GM12878 (cell line): ENCODE measurements around the gene CFLAR. TPM values are rescaled to one million over a fixed set of nuclear protein-coding genes. Genes with fewer than 3 reads are reported as not detected.

ENCODE experiments used
- ATAC-seq: fragments of 200-7000 bp; cut with Tn5 transposase; 3 replicates; pipeline ENCODE4 v1.9.1; 2020; ENCODE audit warnings: mild to moderate bottlenecking, moderate library complexity
- BruUV-seq: library from RNA; stranded (reverse); fragments of 400-500 nt; replicated peaks from 2 replicates; lab custom pipeline; 2021; lab: Mats Ljungman, UMichigan
- CTCF ChIA-PET: fragments of 300-600 bp; sonication (Branson Sonifier 250); formaldehyde crosslinking; extraction: SDS; loops from one replicate; lab custom pipeline; 2021; ENCODE audit warnings: inconsistent platforms; lab: Yijun Ruan, JAX
- POLR2A ChIA-PET: fragments of 350-600 bp; formaldehyde crosslinking; extraction: SDS; loops from one replicate; lab custom pipeline; 2021; ENCODE audit warnings: inconsistent platforms; lab: Charles Lee
- RAD21 ChIA-PET: fragments of 300-600 bp; sonication (Branson Sonifier 250); formaldehyde crosslinking; loops from one replicate; lab custom pipeline; 2023; ENCODE audit warnings: antibody characterized with exemption; ENCODE audit not compliant: unreplicated experiment; lab: Charles Lee
- SMC1A ChIA-PET: fragments of 300-600 bp; sonication (Branson Sonifier 250); formaldehyde crosslinking; loops from one replicate; lab custom pipeline; 2023; ENCODE audit not compliant: unreplicated experiment, uncharacterized antibody; lab: Charles Lee
- DNase-seq: peaks from one replicate; pipeline ENCODE4 v3.0.0-alpha.2; 2011; ENCODE audit warnings: low read depth, low spot score
- FAIRE-seq: peaks from 3 replicates; lab custom pipeline; 2011; peaks lifted over from hg19 to GRCh38; lab: Jason Lieb, UNC
- H2AFZ ChIP-seq: 2 replicates; pipeline ENCODE4 v1.6.0; 2011; ENCODE audit warnings: low read depth, low read length, control low read depth; ENCODE audit not compliant: control insufficient read depth
- H3K27ac ChIP-seq: 2 replicates; pipeline ENCODE4 v1.5.1; 2011; ENCODE audit warnings: control low read depth; ENCODE audit not compliant: control insufficient read depth, insufficient read depth
- H3K27me3 ChIP-seq, 2 experiments: replicated peaks in 1 of 2; 2 replicates each; pipeline versions ENCODE4 v1.6.0 to v1.6.1; 2011; ENCODE audit warnings: low read length in 1 of 2; ENCODE audit not compliant: control insufficient read depth in 2 of 2, insufficient read depth in 2 of 2
- H3K36me3 ChIP-seq, 2 experiments: 2 replicates each; pipeline ENCODE4 v1.5.1; 2011; ENCODE audit warnings: low read length in 1 of 2; ENCODE audit not compliant: control insufficient read depth in 2 of 2, insufficient read depth in 2 of 2
- H3K4me1 ChIP-seq: 2 replicates; pipeline ENCODE4 v1.6.1; 2011; ENCODE audit warnings: mild to moderate bottlenecking, low read length, moderate library complexity, mixed read lengths; ENCODE audit not compliant: control insufficient read depth, insufficient read depth
- H3K4me2 ChIP-seq: 2 replicates; pipeline ENCODE4 v1.6.0; 2011; ENCODE audit warnings: control low read depth; ENCODE audit not compliant: control insufficient read depth, insufficient read depth
- H3K4me3 ChIP-seq: fragments of 200-600 bp; sonication (generic); 2 replicates; pipeline ENCODE4 v1.5.1; 2016
- H3K79me2 ChIP-seq: 2 replicates; pipeline ENCODE4 v1.6.0; 2011; ENCODE audit warnings: low read length; ENCODE audit not compliant: control insufficient read depth, insufficient read depth
- H3K9ac ChIP-seq: 2 replicates; pipeline ENCODE4 v1.8.0; 2011; ENCODE audit warnings: low read length, control low read depth, mixed read lengths; ENCODE audit not compliant: control insufficient read depth, insufficient read depth
- H3K9me3 ChIP-seq: replicated peaks from 3 replicates; pipeline ENCODE4 v1.5.1; 2011; ENCODE audit warnings: mild to moderate bottlenecking, low read length; ENCODE audit not compliant: control insufficient read depth, insufficient read depth
- H4K20me1 ChIP-seq: 2 replicates; pipeline ENCODE4 v1.6.0; 2011; ENCODE audit not compliant: control insufficient read depth, insufficient read depth
- FOXM1 ChIP-seq: IDR thresholded peaks from 2 replicates; pipeline ENCODE4 v1.6.1; 2012; ENCODE audit warnings: low read depth, mild to moderate bottlenecking, inconsistent platforms, low read length, moderate library complexity
- GATAD2B ChIP-seq: fragments of 450-650 bp; conservative IDR thresholded peaks from 2 replicates; pipeline ENCODE4 v1.6.1; 2017; ENCODE audit warnings: low read depth, mild to moderate bottlenecking, moderate library complexity
- HSF1 ChIP-seq: fragments of 150-350 bp; IDR thresholded peaks from 2 replicates; pipeline ENCODE4 v1.6.1; 2014; ENCODE audit warnings: mild to moderate bottlenecking, low read depth, low read length
- MTA3 ChIP-seq: IDR thresholded peaks from 2 replicates; pipeline ENCODE4 v1.6.1; 2012; ENCODE audit warnings: low read length, inconsistent platforms, borderline replicate concordance
- MXI1 ChIP-seq: fragments of 150-350 bp; IDR thresholded peaks from 2 replicates; pipeline ENCODE4 v1.6.1; 2011; ENCODE audit warnings: low read depth, mild to moderate bottlenecking, inconsistent platforms, low read length, improper control_type of control experiment
- SRF ChIP-seq, 2 experiments: IDR thresholded peaks; 2 replicates each; pipeline ENCODE4 v1.6.1; 2011; ENCODE audit warnings: low read depth in 2 of 2, low read length in 2 of 2, mild to moderate bottlenecking in 1 of 2, moderate library complexity in 1 of 2
- ZNF274 ChIP-seq: IDR thresholded peaks from one replicate; pipeline ENCODE4 v1.8.0; 2011; ENCODE audit not compliant: insufficient read length, insufficient read depth
- in situ Hi-C: fragments of 300-500 bp; cut with MboI; formaldehyde crosslinking; loops from 9 replicates; pipeline ENCODE4 v1.14.3; 2018; ENCODE audit warnings: mixed read lengths
- intact Hi-C: fragments of 100-400 bp; cut with micrococcal nuclease; formaldehyde crosslinking; loops from one replicate; pipeline ENCODE4 v1.14.2; 2022; ENCODE audit not compliant: unreplicated experiment
- polyA plus RNA-seq, 11 experiments: library from polyadenylated mRNA; depleted of rRNA in 4 of 11; unstranded in 6 of 11; stranded (reverse) in 5 of 11; fragments of >200 nt; fragmentation: Nextera tagmentation in 4 of 11; fragmentation: Illumina TruSeq in 1 of 11; extraction: Ambion mirVana in 4 of 11; extraction: Trizol in 1 of 11; gene quantifications; 1 replicate in 1 of 11; 2 replicates in 10 of 11; pipeline versions ENCODE4 v1.2.1 to v1.2.3, GENCODE V29; 2011 to 2016; ENCODE audit warnings: inconsistent platforms in 2 of 11, missing spikeins in 2 of 11, low read depth in 1 of 11
- total RNA-seq, 4 experiments: library from RNA; depleted of rRNA in 3 of 4; stranded (reverse); fragments of >200 nt in 3 of 4; fragmentation: Illumina TruSeq in 1 of 4; extraction: Trizol in 1 of 4; gene quantifications; 2 replicates each; pipeline versions ENCODE4 v1.2.1 to v1.2.3, GENCODE V29; 2013 to 2021
- TF ChIP-seq, protein P1 (sequence below): fragments of 450-650 bp; formaldehyde crosslinking; IDR thresholded peaks from 2 replicates; pipeline ENCODE4 v1.5.0; 2022; ENCODE audit warnings: mild to moderate bottlenecking, missing genetic modification characterization
- TF ChIP-seq, protein P2 (sequence below): IDR thresholded peaks from 2 replicates; pipeline ENCODE4 v1.6.1; 2012; ENCODE audit warnings: mild to moderate bottlenecking, low read depth, low read length

The CFLAR gene
- total and polyA plus RNA-seq, 10 of the 15 experiments (the other 5 are each of a cell fraction or from before 2014, with no cell fraction given), result 80.6 to 181 (median 101) TPM

GRCh38 chr2:201114350-201114749 is 1.6 kb upstream of the CFLAR start (continued):
- TF ChIP-seq, protein P1, sequence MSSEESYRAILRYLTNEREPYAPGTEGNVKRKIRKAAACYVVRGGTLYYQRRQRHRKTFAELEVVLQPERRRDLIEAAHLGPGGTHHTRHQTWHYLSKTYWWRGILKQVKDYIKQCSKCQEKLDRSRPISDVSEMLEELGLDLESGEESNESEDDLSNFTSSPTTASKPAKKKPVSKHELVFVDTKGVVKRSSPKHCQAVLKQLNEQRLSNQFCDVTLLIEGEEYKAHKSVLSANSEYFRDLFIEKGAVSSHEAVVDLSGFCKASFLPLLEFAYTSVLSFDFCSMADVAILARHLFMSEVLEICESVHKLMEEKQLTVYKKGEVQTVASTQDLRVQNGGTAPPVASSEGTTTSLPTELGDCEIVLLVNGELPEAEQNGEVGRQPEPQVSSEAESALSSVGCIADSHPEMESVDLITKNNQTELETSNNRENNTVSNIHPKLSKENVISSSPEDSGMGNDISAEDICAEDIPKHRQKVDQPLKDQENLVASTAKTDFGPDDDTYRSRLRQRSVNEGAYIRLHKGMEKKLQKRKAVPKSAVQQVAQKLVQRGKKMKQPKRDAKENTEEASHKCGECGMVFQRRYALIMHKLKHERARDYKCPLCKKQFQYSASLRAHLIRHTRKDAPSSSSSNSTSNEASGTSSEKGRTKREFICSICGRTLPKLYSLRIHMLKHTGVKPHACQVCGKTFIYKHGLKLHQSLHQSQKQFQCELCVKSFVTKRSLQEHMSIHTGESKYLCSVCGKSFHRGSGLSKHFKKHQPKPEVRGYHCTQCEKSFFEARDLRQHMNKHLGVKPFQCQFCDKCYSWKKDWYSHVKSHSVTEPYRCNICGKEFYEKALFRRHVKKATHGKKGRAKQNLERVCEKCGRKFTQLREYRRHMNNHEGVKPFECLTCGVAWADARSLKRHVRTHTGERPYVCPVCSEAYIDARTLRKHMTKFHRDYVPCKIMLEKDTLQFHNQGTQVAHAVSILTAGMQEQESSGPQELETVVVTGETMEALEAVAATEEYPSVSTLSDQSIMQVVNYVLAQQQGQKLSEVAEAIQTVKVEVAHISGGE (CRISPR knock-in tag), result no peak
- TF ChIP-seq, all 136 proteins: peak for 0

- no peak for FAIRE-seq
Measured at GRCh38 chr2:201114846-201115245, 1.1 kb upstream of the CFLAR start.

More at GRCh38 chr2:201114846-201115245, 1.1 kb upstream of the CFLAR start:
- no peaks in the 10 kb centered on the region for H3K9me3 ChIP-seq
- peak overlapping the region; percentile 98 for H3K4me2 ChIP-seq
- intact Hi-C loops, result loop anchor here (5.0 kb wide), 3 partner anchors 62 to 153 kb away; partner anchors contain the start of gene ORC2
- no peaks in the 10 kb centered on the region for H3K27me3 ChIP-seq
- RAD21 ChIA-PET, result interaction anchor here (0.7 to 7.7 kb wide), 7 partner anchors 14 to 152 kb away, joined by 3 to 71 read pairs (median 3); no protein-coding TSS in a partner anchor
- TSS peak; percentile 79 for BruUV-seq
- peaks cover 6% of the 10 kb centered on the region; the same call in 1 of the 2 replicates for H3K4me1 ChIP-seq
- POLR2A ChIA-PET, result interaction anchor here (0.6 to 7.0 kb wide), 7 partner anchors 16 to 250 kb away, joined by 3 to 127 read pairs (median 4); partner anchors contain the start of gene CLK1
- no peak for TF ChIP-seq HSF1
- TF ChIP-seq GATAD2B, result no peak
- TF ChIP-seq MXI1, result no peak
- no peak for TF ChIP-seq MTA3
- TF ChIP-seq ZNF274, result no peak
- TF ChIP-seq SRF (IDR thresholded peaks at IDR 0.05; ENCODE audit: low read depth in 2 of 2, low read length in 2 of 2), result no peak
- TF ChIP-seq FOXM1, result no peak
- TF ChIP-seq, protein P2, sequence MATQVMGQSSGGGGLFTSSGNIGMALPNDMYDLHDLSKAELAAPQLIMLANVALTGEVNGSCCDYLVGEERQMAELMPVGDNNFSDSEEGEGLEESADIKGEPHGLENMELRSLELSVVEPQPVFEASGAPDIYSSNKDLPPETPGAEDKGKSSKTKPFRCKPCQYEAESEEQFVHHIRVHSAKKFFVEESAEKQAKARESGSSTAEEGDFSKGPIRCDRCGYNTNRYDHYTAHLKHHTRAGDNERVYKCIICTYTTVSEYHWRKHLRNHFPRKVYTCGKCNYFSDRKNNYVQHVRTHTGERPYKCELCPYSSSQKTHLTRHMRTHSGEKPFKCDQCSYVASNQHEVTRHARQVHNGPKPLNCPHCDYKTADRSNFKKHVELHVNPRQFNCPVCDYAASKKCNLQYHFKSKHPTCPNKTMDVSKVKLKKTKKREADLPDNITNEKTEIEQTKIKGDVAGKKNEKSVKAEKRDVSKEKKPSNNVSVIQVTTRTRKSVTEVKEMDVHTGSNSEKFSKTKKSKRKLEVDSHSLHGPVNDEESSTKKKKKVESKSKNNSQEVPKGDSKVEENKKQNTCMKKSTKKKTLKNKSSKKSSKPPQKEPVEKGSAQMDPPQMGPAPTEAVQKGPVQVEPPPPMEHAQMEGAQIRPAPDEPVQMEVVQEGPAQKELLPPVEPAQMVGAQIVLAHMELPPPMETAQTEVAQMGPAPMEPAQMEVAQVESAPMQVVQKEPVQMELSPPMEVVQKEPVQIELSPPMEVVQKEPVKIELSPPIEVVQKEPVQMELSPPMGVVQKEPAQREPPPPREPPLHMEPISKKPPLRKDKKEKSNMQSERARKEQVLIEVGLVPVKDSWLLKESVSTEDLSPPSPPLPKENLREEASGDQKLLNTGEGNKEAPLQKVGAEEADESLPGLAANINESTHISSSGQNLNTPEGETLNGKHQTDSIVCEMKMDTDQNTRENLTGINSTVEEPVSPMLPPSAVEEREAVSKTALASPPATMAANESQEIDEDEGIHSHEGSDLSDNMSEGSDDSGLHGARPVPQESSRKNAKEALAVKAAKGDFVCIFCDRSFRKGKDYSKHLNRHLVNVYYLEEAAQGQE, result no peak
- H3K36me3 ChIP-seq, result no peaks in the 10 kb centered on the region
- in situ Hi-C loops, result no loop called here
- peak overlapping the region; percentile 99; the same call in 1 of the 2 replicates for H3K9ac ChIP-seq
- peak overlapping the region; percentile 28; the same call in 1 of the 2 replicates for H3K27ac ChIP-seq
- no peak overlapping the region for H2AFZ ChIP-seq
- CTCF ChIA-PET, result interaction anchor here (0.9 to 5.0 kb wide), 14 partner anchors 8 to 214 kb away, joined by 3 to 53 read pairs (median 4); no protein-coding TSS in a partner anchor
- H3K79me2 ChIP-seq, result peaks cover 51% of the 10 kb centered on the region
- H3K4me3 ChIP-seq, result peak overlapping the region; percentile 82
- ATAC-seq (no peak), DNase-seq (no peak)
- H4K20me1 ChIP-seq, result no peaks in the 10 kb centered on the region
- SMC1A ChIA-PET, result interaction anchor here (0.8 to 9.4 kb wide), 12 partner anchors 11 to 402 kb away, joined by 3 to 143 read pairs (median 4); partner anchors contain the start of genes CASP10 and NDUFB3
